HepG2 (cell line): ENCODE measurements around the gene CPLANE2. TPM values are rescaled to one million over a fixed set of nuclear protein-coding genes. Genes with fewer than 3 reads are reported as not detected.
"Not testable (repeated sequence)": the region's sequence is repeated elsewhere in the genome, so short reads cannot be mapped to it uniquely, and the experiment has no call there.

Experiments
- ATAC-seq: fragments of 200-7000 bp; cut with Tn5 transposase; 3 replicates; pipeline ENCODE4 v1.9.1; 2020; ENCODE audit warnings: mild to moderate bottlenecking, moderate library complexity
- BruUV-seq: library from RNA; stranded (reverse); fragments of 400-500 nt; replicated peaks from 2 replicates; lab custom pipeline; 2021; lab: Mats Ljungman, UMichigan
- CTCF ChIA-PET: fragments of 300-600 bp; formaldehyde crosslinking; extraction: SDS; loops from one replicate; lab custom pipeline; 2021; ENCODE audit warnings: low total read pairs, inconsistent platforms, low intra/inter-chr PET ratio; lab: Yijun Ruan, JAX
- POLR2A ChIA-PET: fragments of 350-600 bp; sonication (Branson Sonifier 250); formaldehyde crosslinking; loops from one replicate; lab custom pipeline; 2020; ENCODE audit warnings: antibody characterized with exemption, inconsistent platforms; lab: Yijun Ruan, JAX
- DNase-seq: peaks from one replicate; pipeline ENCODE4 v3.0.0-alpha.2; 2015; ENCODE audit warnings: low spot score
- FAIRE-seq: peaks from 3 replicates; lab custom pipeline; 2011; peaks lifted over from hg19 to GRCh38; lab: Jason Lieb, UNC
- H2AFZ ChIP-seq: one replicate; pipeline ENCODE4 v1.6.1; 2011; ENCODE audit warnings: low read length, inconsistent platforms
- H3K27ac ChIP-seq: fragments of 300-600 bp; 3 replicates; pipeline ENCODE4 v1.8.0; 2011; ENCODE audit warnings: mixed run types, mild to moderate bottlenecking, mixed read lengths, low read length, inconsistent platforms; ENCODE audit not compliant: insufficient read depth; ENCODE audit errors: extremely low read length
- H3K27me3 ChIP-seq, 2 experiments: fragments of 200-600 bp in 1 of 2; 2 replicates in 1 of 2; 3 replicates in 1 of 2; pipeline versions ENCODE4 v1.6.0 to v1.8.0; 2011; ENCODE audit warnings: low read length in 2 of 2, mild to moderate bottlenecking in 2 of 2, moderate library complexity in 2 of 2, inconsistent platforms in 1 of 2; ENCODE audit not compliant: insufficient read depth in 2 of 2, control insufficient read depth in 1 of 2
- H3K36me3 ChIP-seq, 2 experiments: fragments of 200-600 bp in 1 of 2; replicated peaks in 1 of 2; 2 replicates in 1 of 2; 3 replicates in 1 of 2; pipeline versions ENCODE4 v1.5.1 to v1.8.0; 2011; ENCODE audit warnings: low read length in 2 of 2, inconsistent platforms in 1 of 2; ENCODE audit not compliant: insufficient read depth in 2 of 2, control insufficient read depth in 1 of 2
- H3K4me1 ChIP-seq: 2 replicates; pipeline ENCODE4 v1.5.1; 2012; ENCODE audit warnings: low read length, inconsistent platforms; ENCODE audit not compliant: insufficient read depth
- H3K4me2 ChIP-seq: 2 replicates; pipeline ENCODE4 v1.6.0; 2011; ENCODE audit warnings: low read depth, low read length, inconsistent platforms
- H3K4me3 ChIP-seq, 3 experiments: fragments of 200-600 bp in 1 of 3; sonication (generic), shearing (Covaris generic) in 1 of 3; replicated peaks in 1 of 3; 2 replicates each; pipeline ENCODE4 v1.5.1; 2011 to 2016; ENCODE audit warnings: low read length in 3 of 3, inconsistent platforms in 2 of 3, low read depth in 2 of 3, mild to moderate bottlenecking in 2 of 3, control low read depth in 1 of 3, mixed read lengths in 1 of 3; ENCODE audit not compliant: insufficient read depth in 1 of 3
- H3K79me2 ChIP-seq: one replicate; pipeline ENCODE4 v1.6.1; 2011; ENCODE audit warnings: low read length, inconsistent platforms; ENCODE audit not compliant: insufficient read depth
- H3K9ac ChIP-seq: 2 replicates; pipeline ENCODE4 v1.6.0; 2011; ENCODE audit warnings: mild to moderate bottlenecking, low read depth, low read length, inconsistent platforms; ENCODE audit not compliant: insufficient read depth
- H3K9me3 ChIP-seq: 2 replicates; pipeline ENCODE4 v1.5.1; 2012; ENCODE audit warnings: mild to moderate bottlenecking, low read length
- H4K20me1 ChIP-seq: 2 replicates; pipeline ENCODE4 v1.6.0; 2011; ENCODE audit warnings: inconsistent platforms, mild to moderate bottlenecking, low read length, moderate library complexity; ENCODE audit not compliant: insufficient read depth
- CERS6 ChIP-seq: sonication (generic); formaldehyde crosslinking; IDR thresholded peaks from 2 replicates; pipeline ENCODE4 v1.5.0; 2020; ENCODE audit warnings: missing genetic modification reagents
- NFRKB ChIP-seq: fragments of 450-650 bp; IDR thresholded peaks from 2 replicates; pipeline ENCODE4 v1.6.1; 2017
- ZNF441 ChIP-seq: sonication (generic); formaldehyde crosslinking; IDR thresholded peaks from 2 replicates; pipeline ENCODE4 v1.7.0; 2021; ENCODE audit warnings: missing genetic modification reagents, borderline replicate concordance
- WGBS: methylation state at CpG from one replicate; pipeline ENCODE4 v1.1.6; 2017; ENCODE audit warnings: low lambda C conversion rate; 5-methylcytosine and 5-hydroxymethylcytosine counted together
- in situ Hi-C: cut with HindIII; loops from 2 replicates; pipeline ENCODE4 v1.10.0; 2017; ENCODE audit warnings: low pct_unique_long_range_greater_than_20kb; ENCODE audit not compliant: extremely low pct_ligation_motif_present
- intact Hi-C: fragments of 100-400 bp; cut with micrococcal nuclease; formaldehyde crosslinking; loops from one replicate; pipeline ENCODE4 v1.10.0; 2022; ENCODE audit not compliant: unreplicated experiment
- polyA plus RNA-seq, 8 experiments: library from polyadenylated mRNA; depleted of rRNA in 3 of 8; stranded (reverse) in 7 of 8; unstranded in 1 of 8; fragments of >200 nt; fragmentation: Illumina TruSeq in 4 of 8; extraction: Trizol in 4 of 8; gene quantifications; 2 replicates each; pipeline versions ENCODE4 v1.2.1 to v1.2.3, GENCODE V29; 2011 to 2016; ENCODE audit warnings: low read depth in 4 of 8, missing spikeins in 1 of 8, mixed read lengths in 1 of 8; ENCODE audit not compliant: insufficient read depth in 1 of 8
- total RNA-seq, 5 experiments: library from RNA; depleted of rRNA; stranded (reverse); fragments of >200 nt; fragmentation: Illumina TruSeq; extraction: Trizol; gene quantifications; 2 replicates each; pipeline ENCODE4 v1.2.3, GENCODE V29; 2016; ENCODE audit warnings: low read depth in 1 of 5
- TF ChIP-seq, protein P1 (sequence below): sonication (generic); formaldehyde crosslinking; conservative IDR thresholded peaks from 2 replicates; pipeline ENCODE4 v1.5.0; 2020; ENCODE audit warnings: missing genetic modification reagents

CPLANE2 gene
- total and polyA plus RNA-seq, 2 of the 13 experiments (the other 11 are each of a cell fraction or from before 2014, with no cell fraction given) = 0.29 to 1.6 TPM

DNA sequence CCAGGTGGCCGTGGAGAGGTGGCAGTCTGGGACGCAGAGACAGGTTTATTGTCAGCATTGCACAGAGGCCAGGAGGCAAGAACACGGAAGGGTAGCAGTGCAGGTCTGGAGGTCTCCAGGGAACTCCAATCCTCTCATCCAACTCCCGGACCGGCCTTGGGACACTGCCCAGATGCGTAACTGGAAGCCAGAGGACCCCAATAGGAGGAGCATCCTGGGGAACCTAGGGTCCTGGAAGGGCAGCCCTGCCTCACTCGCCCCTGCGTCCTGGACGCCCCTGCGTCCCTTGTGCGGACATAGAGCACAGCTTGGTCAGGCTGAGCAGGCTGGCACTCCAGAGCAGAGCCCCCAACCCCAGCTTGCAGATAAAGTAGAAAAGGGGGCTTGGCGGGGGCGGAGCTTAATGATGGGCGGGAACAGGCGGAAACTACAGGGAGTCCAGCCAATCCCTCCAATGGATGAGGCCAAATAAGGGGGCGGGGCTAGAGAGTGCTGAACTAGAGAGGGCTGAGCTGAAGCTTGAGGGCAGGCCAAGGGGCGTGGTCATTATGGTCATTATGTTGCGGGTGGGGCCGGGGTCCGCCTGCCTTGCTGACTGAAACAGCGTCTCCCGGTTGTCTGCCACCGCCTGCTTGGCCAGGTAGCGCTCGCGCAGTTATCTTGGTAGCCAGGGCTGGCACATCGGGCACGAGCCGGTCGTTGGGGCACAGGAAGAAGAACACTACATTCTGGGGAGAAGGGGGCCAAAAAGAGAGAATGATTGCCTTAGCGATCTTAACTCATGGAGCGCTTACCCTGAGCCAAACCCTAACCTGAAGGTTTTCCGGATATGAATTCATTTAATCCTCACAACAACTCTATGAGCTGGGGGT lies 20.9 kb downstream of the CPLANE2 start:
- TF ChIP-seq CERS6 (CRISPR knock-in tag) (no peak), NFRKB (no peak), ZNF441 (CRISPR knock-in tag) (no peak)
- TF ChIP-seq, protein P1, sequence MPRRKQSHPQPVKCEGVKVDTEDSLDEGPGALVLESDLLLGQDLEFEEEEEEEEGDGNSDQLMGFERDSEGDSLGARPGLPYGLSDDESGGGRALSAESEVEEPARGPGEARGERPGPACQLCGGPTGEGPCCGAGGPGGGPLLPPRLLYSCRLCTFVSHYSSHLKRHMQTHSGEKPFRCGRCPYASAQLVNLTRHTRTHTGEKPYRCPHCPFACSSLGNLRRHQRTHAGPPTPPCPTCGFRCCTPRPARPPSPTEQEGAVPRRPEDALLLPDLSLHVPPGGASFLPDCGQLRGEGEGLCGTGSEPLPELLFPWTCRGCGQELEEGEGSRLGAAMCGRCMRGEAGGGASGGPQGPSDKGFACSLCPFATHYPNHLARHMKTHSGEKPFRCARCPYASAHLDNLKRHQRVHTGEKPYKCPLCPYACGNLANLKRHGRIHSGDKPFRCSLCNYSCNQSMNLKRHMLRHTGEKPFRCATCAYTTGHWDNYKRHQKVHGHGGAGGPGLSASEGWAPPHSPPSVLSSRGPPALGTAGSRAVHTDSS = no peak
- peak; percentile 61 for DNase-seq
- ATAC-seq = 0 out of 3 replicates have a peak, but pooled peaks have one; percentile 5
- Histone ChIP-seq H3K27ac (no peak overlapping the region), H3K4me3 (peak overlapping the region in 1 of 3 experiments; percentile 78; a peak in 1 of 6 replicates), H3K9ac (no peak overlapping the region), H3K36me3 (no peaks in the 10 kb centered on the region), H3K27me3 (peaks cover under 1 to 14% of the 10 kb centered on the region in 2 experiments; a peak in 3 of 5 replicates), H3K4me1 (peaks cover 40% of the 10 kb centered on the region), H3K4me2 (peak overlapping the region; percentile 94), H3K79me2 (no peaks in the 10 kb centered on the region), H2AFZ (no peak overlapping the region), H4K20me1 (no peaks in the 10 kb centered on the region), H3K9me3 (no peaks in the 10 kb centered on the region)
- ChIA-PET POLR2A (interaction anchor here (1.2 to 1.8 kb wide), 2 partner anchors 9 to 10 kb away, joined by 3 to 19 read pairs; no protein-coding TSS in a partner anchor), CTCF (no interaction called here)
- FAIRE-seq = no peak
- no TSS peak for BruUV-seq
- intact Hi-C loops (no loop called here), in situ Hi-C loops (no loop called here)
- 55% methylated on average over 28 of the region's 33 CpGs for WGBS

DNA sequence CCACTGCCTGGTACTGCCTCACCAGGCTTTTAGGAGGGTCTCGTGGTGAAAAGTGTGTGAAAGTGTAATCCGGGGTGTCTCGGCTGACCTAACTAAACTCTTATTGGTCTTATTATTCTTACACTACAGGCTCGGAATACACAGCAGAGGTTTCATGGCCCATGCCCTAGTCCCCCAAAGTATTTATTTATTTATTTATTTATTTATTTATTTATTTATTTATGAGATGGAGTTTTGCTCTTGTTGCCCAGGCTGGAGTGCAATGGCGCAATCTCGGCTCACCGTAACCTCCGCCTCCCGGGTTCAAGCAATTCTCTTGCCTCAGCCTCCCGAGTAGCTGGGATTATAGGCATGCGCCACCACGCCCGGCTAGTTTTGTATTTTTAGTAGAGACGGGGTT lies 21.7 kb downstream of the CPLANE2 start:
- CTCF ChIA-PET, H4K20me1 ChIP-seq, H3K9me3 ChIP-seq, DNase-seq, H3K79me2 ChIP-seq, in situ Hi-C loops, H3K4me2 ChIP-seq, H2AFZ ChIP-seq, ATAC-seq, H3K9ac ChIP-seq, intact Hi-C loops, H3K27ac ChIP-seq, H3K36me3 ChIP-seq, BruUV-seq, FAIRE-seq, H3K4me3 ChIP-seq: not testable (repeated sequence)
- 85% methylated on average over 14 of the region's 14 CpGs for WGBS
- Histone ChIP-seq H3K27me3 (peaks cover 4 to 22% of the 10 kb centered on the region in 2 experiments; a peak in 3 of 5 replicates), H3K4me1 (peaks cover 44% of the 10 kb centered on the region)
- POLR2A ChIA-PET = interaction anchor here (1.2 kb wide), 1 partner anchor 8 kb away, joined by 3 read pairs; no protein-coding TSS in a partner anchor

DNA sequence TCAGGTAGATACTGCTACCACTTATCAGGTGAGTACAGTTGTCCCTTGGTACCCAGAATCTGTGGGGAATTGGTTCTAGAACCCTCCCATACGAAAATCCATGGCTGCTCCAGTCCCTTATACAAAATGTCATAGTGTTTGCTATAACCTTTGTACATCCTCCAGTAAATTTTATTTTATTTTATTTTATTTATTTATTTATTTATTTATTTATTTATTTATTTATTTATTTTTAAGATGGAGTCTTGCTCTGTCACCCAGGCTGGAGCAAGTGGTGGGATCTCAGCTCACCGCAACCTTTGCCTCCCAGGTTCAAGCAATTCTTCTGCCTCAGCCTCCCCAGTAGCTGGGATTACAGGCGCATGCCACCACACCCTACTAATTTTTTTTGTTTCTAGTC lies 23.4 kb downstream of the CPLANE2 start:
- H3K9ac ChIP-seq, FAIRE-seq, H3K4me3 ChIP-seq, H3K36me3 ChIP-seq, H3K4me2 ChIP-seq, H4K20me1 ChIP-seq, H3K79me2 ChIP-seq, ATAC-seq, intact Hi-C loops, BruUV-seq, DNase-seq, H3K27ac ChIP-seq, H2AFZ ChIP-seq, H3K9me3 ChIP-seq, in situ Hi-C loops, POLR2A ChIA-PET, CTCF ChIA-PET: not testable (repeated sequence)
- peaks cover 56% of the 10 kb centered on the region for H3K4me1 ChIP-seq
- 65% methylated on average over 3 of the region's 3 CpGs for WGBS
- H3K27me3 ChIP-seq = peaks cover 4 to 38% of the 10 kb centered on the region in 2 experiments; a peak in 3 of 5 replicates
